ENCODE results near the gene CHRNG.

Gene CHRNG

DNA sequence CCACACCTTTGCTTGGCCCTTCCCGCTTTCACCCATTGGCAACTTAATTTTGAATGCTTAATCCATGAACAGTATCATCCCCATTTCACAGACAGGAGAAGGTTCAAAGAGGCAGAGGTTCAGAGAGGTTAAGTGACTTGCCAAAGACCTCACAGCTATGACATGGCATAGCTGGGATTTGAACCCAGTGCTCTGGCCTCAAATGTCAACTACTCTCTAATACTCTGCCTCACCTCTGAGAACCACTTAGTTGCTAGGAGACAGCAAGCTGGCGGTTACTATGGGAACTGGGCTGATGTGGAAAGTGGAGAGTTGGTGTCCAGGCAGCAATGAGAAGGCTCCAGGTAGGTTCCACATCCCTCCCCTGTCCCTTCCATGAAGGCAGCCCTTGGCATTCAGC lies 35.1 kb upstream of the CHRNG start:
- no peak for DNase-seq (ENCODE audit: low read depth, low spot score)

DNA sequence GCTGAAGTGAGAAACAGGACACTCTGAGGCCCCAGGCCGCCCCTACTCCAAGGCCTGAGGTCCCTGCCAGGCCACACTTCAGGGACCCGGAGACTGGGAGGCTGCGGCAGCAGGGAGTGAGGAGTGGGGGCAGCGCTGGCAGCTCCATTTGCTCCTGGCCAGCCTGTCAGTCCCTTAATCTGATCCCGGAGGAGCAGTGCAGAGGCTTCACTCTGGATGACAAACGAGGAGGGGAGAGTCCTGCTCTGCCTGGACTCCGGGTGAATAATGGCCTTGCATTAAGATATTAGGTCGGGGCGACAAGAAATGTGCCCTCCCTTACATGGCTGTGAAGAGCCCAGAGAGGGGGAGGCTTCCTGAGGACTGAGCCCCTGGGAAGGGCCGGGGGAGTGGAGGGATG lies 33.6 kb upstream of the CHRNG start:
- no peak for DNase-seq (ENCODE audit: low read depth, low spot score)

GRCh38 chr2:232506709-232507108 lies 32.8 kb upstream of the CHRNG start:
- no peak for DNase-seq (ENCODE audit: low read depth, low spot score)

GRCh38 chr2:232508251-232508650 lies 31.2 kb upstream of the CHRNG start:
- no peak for DNase-seq (ENCODE audit: low read depth, low spot score)

GRCh38 chr2:232511336-232511890 lies 28.1 kb upstream of the CHRNG start:
- no peak for DNase-seq (ENCODE audit: low read depth, low spot score)

DNA sequence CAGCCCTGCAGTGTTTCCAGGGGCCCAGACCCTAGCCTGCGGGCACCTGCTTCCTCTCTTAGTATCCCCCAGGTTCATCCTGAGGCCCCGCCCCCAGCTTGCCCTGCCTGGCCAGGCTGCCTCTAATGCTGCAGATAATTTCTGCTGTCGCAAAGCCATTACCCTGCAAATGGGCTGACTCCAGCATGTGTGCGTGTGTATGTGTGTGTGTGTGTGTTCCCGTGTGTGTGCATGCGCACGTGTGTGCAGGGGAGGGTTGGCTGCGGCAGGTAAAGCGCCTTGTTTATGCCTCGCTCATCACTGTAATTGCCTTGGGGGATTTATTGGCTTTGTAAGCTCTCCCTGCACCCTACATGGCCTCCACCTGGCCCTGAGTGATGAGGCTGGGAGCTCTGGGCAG lies 26.9 kb upstream of the CHRNG start:
- no peak for DNase-seq (ENCODE audit: low read depth, low spot score)

DNA sequence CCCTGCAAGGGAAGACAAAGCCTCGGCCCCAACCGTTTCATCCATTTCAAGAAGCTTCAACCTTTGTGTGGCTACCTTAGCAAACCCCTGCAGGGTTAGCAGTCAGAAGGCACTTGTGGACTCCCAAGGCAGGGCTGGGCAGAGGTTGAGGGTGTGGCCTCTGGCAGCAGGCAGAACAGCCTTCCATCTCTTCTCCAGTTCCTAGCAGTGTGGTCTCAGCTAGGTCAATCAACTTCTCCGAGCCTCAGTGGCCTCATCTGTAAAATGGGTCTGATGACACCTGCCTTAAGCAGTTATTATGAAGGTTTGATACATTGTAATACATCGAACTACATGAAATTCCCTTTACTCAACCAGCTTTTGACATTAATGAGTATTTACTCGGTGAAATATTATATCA lies 26.1 kb upstream of the CHRNG start:
- DNase-seq (ENCODE audit: low read depth, low spot score): no peak

DNA sequence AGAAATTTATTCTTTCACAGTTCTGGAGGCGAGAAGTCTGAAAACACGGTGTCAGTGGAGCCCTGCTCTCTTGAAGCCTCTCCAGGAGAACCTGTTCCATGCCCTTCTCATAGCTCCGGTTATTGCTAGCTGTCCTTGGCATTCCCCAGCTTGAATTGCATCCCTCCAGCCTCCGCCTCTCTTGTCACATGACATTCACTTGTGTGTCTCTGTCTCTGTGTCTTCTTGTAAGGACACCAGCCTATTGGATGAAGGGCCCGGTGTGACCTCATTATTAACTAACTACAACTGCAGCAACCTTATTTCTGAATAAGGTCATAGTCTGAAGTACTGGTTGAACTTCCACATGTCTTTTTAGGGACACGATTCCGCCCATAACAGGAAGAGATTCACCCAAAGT lies 23.9 kb upstream of the CHRNG start:
- DNase-seq (ENCODE audit: low read depth, low spot score): no peak

DNA sequence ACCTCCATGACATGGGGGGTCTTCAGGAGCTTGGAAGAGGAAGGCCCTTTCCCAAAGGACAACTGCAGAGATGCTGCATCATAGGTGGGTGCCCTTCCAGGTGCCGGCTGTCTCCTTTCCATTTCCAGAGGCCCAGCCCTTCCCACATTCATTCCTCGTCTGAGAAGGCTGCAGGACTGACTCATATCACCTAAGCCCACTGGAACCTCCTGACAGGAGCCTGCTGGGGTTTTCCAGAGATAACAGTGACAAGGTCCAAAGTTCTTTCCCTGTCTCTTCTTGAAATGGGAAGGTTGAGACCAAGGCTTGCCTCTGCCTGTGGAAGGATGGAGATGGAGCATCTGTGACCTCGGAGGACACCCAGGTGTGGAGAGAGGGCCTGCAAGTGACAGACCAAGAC lies 22.9 kb upstream of the CHRNG start:
- DNase-seq (ENCODE audit: low read depth, low spot score): no peak

GRCh38 chr2:232518844-232519243 lies 20.6 kb upstream of the CHRNG start:
- DNase-seq (ENCODE audit: low read depth, low spot score): no peak

GRCh38 chr2:232519581-232520438 lies 19.7 kb upstream of the CHRNG start, which contains the start of gene PRSS56:
Gene PRSS56, plus strand, starts transcription at chr2:232520388. Its CDS starts 211 bp downstream, at chr2:232520599.
- DNase-seq (ENCODE audit: low read depth, low spot score): no peak

GRCh38 chr2:232520489-232520888 lies 19.0 kb upstream of the CHRNG start:
- no peak for DNase-seq (ENCODE audit: low read depth, low spot score)

GRCh38 chr2:232521098-232521497 lies 18.4 kb upstream of the CHRNG start:
- no peak for DNase-seq (ENCODE audit: low read depth, low spot score)

DNA sequence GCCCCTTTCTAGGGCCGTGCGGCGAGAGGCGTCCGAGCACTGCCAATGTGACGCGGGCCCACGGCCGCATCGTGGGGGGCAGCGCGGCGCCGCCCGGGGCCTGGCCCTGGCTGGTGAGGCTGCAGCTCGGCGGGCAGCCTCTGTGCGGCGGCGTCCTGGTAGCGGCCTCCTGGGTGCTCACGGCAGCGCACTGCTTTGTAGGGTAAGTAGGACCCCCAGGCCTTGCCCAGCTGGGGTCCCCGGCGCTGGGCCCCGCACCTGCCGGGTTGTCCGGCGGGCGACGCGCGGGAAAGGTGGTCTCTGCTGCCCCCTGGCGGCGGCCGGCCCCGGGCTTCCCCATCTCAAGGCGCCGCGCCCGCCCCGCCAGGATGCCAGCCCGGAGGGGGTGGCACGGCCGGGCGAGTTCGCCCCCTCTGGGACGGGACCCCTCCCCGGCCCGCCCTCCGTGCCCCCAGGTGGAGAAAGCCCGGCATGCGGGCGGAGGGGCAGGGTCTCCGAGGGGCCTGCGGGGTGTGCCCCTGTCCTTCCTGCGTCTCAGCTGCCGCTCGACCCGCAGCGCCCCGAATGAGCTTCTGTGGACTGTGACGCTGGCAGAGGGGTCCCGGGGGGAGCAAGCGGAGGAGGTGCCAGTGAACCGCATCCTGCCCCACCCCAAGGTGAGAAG lies 17.4 kb upstream of the CHRNG start:
- no peak for DNase-seq (ENCODE audit: low read depth, low spot score)

GRCh38 chr2:232522623-232523401 lies 16.7 kb upstream of the CHRNG start:
- DNase-seq (ENCODE audit: low read depth, low spot score): no peak

- DNase-seq (ENCODE audit: low read depth, low spot score): no peak
These were observed 16.1 kb upstream of the CHRNG start for GRCh38 chr2:232523402-232523681.

- DNase-seq (ENCODE audit: low read depth, low spot score): no peak
These were observed 15.6 kb upstream of the CHRNG start for GRCh38 chr2:232523682-232524597.

- no peak for DNase-seq (ENCODE audit: low read depth, low spot score)
These were observed 14.7 kb upstream of the CHRNG start for GRCh38 chr2:232524771-232525170.

DNA sequence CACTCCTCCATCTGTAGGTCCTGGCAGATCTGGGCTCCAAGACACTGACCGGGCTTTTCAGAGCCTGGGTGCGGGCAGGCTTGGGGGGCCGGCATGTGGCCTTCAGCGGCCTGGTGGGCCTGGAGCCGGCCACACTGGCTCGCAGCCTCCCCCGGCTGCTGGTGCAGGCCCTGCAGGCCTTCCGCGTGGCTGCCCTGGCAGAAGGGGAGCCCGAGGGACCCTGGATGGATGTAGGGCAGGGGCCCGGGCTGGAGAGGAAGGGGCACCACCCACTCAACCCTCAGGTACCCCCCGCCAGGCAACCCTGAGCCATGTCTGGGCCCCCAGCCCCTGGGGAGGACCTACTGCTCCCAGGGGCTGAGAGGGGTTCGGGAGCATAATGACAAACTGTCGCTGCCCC lies 14.3 kb upstream of the CHRNG start:
- no peak for DNase-seq (ENCODE audit: low read depth, low spot score)

- no peak for DNase-seq (ENCODE audit: low read depth, low spot score)
These were observed 13.6 kb upstream of the CHRNG start, which contains the start of gene CHRND for GRCh38 chr2:232525791-232526371. Gene CHRND, plus strand, starts transcription at chr2:232526160. Its CDS starts 56 bp downstream, at chr2:232526216.
